ENCODE measurements around the gene TOMT. TPM values are rescaled to one million over a fixed set of nuclear protein-coding genes. Genes with fewer than 3 reads are reported as not detected.

The TOMT gene
- total RNA-seq, 1 experiment from 2014 or later: not detected

- no peak for TF ChIP-seq ATF3 (IDR thresholded peaks at IDR 0.05)
- TF ChIP-seq EGR1 (IDR thresholded peaks at IDR 0.05; ENCODE audit: low read depth): no peak
Observed at GRCh38 chr11:72069787-72070251, 35.9 kb upstream of the TOMT start (continued).

- Histone ChIP-seq H3K9me3 (ENCODE audit: control insufficient read depth in 1 of 2, insufficient read depth in 1 of 2, low read depth in 1 of 2, low read length in 2 of 2) (no peaks in the 10 kb centered on the region), H3K79me2 (ENCODE audit: insufficient read depth, low read length) (peaks cover 94% of the 10 kb centered on the region), H3K9me2 (ENCODE audit: insufficient read depth) (no peaks in the 10 kb centered on the region), H3K27me3 (ENCODE audit: insufficient read depth, low read length) (no peaks in the 10 kb centered on the region), H3K4me2 (ENCODE audit: low read length) (peak overlapping the region; percentile 66), H3K27ac (ENCODE audit: low read depth, low read length) (peak overlapping the region; percentile 43), H3K4me3 (replicated peaks in 1 of 2; ENCODE audit: low read depth in 1 of 2, low read length in 2 of 2) (peak overlapping the region in 1 of 2 experiments; percentile 27; a peak in 2 of 4 replicates), H3K9ac (ENCODE audit: low read length) (peak overlapping the region; percentile 50), H3K36me3 (ENCODE audit: control insufficient read depth in 1 of 2, insufficient read depth in 2 of 2, low read length in 2 of 2) (peaks cover 3 to 7% of the 10 kb centered on the region in 2 experiments; a peak in 2 of 4 replicates), H3K4me1 (ENCODE audit: control insufficient read depth in 1 of 2, insufficient read depth in 2 of 2, low read length in 2 of 2) (peaks cover 48 to 62% of the 10 kb centered on the region in 2 experiments), H2AFZ (ENCODE audit: low read depth, low read length, poor library complexity, severe bottlenecking) (no peak overlapping the region), H4K20me1 (ENCODE audit: insufficient read depth) (no peaks in the 10 kb centered on the region)
- ChIA-PET RAD21 (ENCODE audit: low non-redundant PET in 1 of 2, low total read pairs in 2 of 2, uncharacterized antibody in 2 of 2, unreplicated experiment in 2 of 2) (no interaction called here), POLR2A (interaction anchor here (0.6 kb wide), 1 partner anchor 14 kb away, joined by 6 read pairs; no protein-coding TSS in a partner anchor), CTCF (no interaction called here)
- intact Hi-C loops (cut with micrococcal nuclease): no loop called here
- TF ChIP-seq SP1 (IDR thresholded peaks at IDR 0.05; ENCODE audit: low read depth) (no peak), RAD21 (IDR thresholded peaks at IDR 0.05; ENCODE audit: low read depth) (no peak), REST (IDR thresholded peaks at IDR 0.05; ENCODE audit: low read depth) (no peak), EZH2phosphoT487 (IDR thresholded peaks at IDR 0.05; ENCODE audit: borderline replicate concordance) (no peak), ZBTB33 (IDR thresholded peaks at IDR 0.05; ENCODE audit: extremely low read depth, insufficient replicate concordance, low read length) (no peak), FOSL1 (IDR thresholded peaks at IDR 0.05; ENCODE audit: low read depth) (no peak), MAX (IDR thresholded peaks at IDR 0.05) (no peak), SIN3A (IDR thresholded peaks at IDR 0.05; ENCODE audit: low read depth) (no peak), YY1 (IDR thresholded peaks at IDR 0.05; ENCODE audit: extremely low read depth, insufficient replicate concordance, low read depth, low read length) (no peak), EGR1 (IDR thresholded peaks at IDR 0.05; ENCODE audit: low read depth) (no peak), EZH2 (IDR thresholded peaks at IDR 0.05) (no peak), SRF (IDR thresholded peaks at IDR 0.05; ENCODE audit: low read depth) (no peak), ELF1 (IDR thresholded peaks at IDR 0.05; ENCODE audit: borderline replicate concordance, low read depth) (no peak), CBX3 (IDR thresholded peaks at IDR 0.05; ENCODE audit: low read depth) (no peak)
- ATAC-seq (no peak), DNase-seq (ENCODE audit: low read depth, low spot score) (no peak)
- no TSS peak for BruUV-seq (replicated peaks)
Observed at GRCh38 chr11:72070491-72070890, 35.2 kb upstream of the TOMT start.

All from HCT116 (cell line).